D721Med (cell line): ENCODE measurements around the gene UBA52.
A peak's percentile ranks its signal among the peaks of the same experiment; 100 is the strongest.

ENCODE experiments used
- DNase-seq: peaks from one replicate; pipeline ENCODE4 v3.0.0; 2011; ENCODE audit warnings: low spot score; ENCODE audit not compliant: insufficient read length
- FAIRE-seq: peaks from 2 replicates; lab custom pipeline; 2011; peaks lifted over from hg19 to GRCh38; lab: Jason Lieb, UNC
- CTCF ChIP-seq: IDR thresholded peaks from 2 replicates; pipeline ENCODE4 v1.5.1; 2012; ENCODE audit warnings: mild to moderate bottlenecking, control low read depth; ENCODE audit not compliant: insufficient read depth; ENCODE audit errors: missing control alignments

Gene UBA52

DNA sequence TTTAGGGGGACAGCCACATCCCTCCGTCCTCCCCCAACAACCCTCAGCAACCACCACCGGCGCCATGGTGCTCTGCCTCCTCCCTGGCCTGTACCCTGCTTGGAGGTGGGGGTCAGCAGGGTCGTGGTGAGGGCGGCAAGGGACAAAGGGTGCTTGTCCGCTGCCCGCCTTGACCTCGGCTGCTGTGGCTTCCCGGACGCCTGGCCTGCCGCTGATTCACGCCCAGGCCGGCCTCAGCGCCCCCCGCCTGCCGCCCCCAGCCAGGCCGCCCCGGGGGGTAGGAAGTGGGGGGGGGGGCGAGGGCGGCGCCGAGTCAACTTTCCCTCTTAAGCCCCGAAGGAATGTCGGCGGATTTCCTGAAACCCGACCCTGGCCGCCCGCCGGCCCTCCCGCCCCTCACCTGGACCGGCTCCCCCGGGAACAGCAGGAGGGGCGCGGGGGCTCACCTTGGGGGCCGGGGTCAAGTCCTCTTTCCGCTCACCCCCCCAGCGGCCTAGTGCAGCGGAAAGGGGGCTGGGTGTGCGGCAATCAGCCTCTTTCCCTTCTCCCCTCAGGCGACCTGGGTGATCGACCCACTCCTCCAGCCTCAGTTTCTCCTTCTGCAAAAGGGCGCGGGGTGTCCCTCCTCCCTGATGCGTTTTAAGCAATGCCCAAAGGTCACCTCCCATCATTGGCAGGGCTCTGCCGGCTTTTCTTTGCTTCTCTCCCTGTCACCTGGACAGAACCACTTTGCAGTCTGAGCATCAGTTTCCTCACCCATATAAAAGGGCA, 39.1 kb downstream of the UBA52 start:
- DNase-seq (no peak), FAIRE-seq (no peak)
- no peak for TF ChIP-seq CTCF

GRCh38 chr19:18611327-18612050, 39.8 kb downstream of the UBA52 start:
- FAIRE-seq (no peak), DNase-seq (no peak)

DNA sequence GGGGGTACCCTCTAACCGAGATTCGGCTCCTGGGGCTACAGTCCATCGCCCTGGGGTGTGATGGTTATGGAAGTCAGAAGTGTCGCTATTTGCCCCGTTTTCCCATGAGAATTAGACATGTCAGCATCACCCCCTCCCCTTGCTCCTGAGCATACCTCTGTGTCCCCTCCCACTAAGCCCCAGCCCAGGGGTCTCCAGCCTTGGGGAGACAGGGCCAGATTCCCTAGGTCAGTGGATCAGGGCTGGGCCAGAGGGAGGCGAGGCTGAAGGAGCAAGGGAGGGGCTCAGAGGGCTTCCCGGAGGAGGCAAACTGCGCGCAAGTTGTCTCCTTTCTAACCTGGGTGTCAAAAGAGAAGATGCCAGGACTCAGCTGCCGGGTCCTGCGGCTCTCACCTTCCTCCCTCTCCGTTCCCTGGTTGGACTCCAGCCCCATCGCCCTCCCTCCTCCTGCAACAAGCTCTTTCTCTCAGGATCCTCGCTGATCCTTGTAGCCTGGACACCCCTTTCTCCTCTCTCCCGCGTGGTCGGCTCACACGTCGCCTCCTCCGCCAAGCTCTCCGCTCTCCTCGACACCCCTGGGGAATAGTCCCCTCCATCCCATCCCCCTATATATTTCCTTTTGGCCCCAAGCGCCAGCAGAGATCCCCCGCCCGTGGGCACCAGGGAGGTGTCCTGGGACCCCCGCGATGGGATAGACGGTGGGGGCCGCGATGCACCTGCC, 40.6 kb downstream of the UBA52 start:
- FAIRE-seq (no peak), DNase-seq (no peak)
- TF ChIP-seq CTCF = no peak

More at GRCh38 chr19:18611327-18612050, 39.8 kb downstream of the UBA52 start:
- no peak for TF ChIP-seq CTCF

DNA sequence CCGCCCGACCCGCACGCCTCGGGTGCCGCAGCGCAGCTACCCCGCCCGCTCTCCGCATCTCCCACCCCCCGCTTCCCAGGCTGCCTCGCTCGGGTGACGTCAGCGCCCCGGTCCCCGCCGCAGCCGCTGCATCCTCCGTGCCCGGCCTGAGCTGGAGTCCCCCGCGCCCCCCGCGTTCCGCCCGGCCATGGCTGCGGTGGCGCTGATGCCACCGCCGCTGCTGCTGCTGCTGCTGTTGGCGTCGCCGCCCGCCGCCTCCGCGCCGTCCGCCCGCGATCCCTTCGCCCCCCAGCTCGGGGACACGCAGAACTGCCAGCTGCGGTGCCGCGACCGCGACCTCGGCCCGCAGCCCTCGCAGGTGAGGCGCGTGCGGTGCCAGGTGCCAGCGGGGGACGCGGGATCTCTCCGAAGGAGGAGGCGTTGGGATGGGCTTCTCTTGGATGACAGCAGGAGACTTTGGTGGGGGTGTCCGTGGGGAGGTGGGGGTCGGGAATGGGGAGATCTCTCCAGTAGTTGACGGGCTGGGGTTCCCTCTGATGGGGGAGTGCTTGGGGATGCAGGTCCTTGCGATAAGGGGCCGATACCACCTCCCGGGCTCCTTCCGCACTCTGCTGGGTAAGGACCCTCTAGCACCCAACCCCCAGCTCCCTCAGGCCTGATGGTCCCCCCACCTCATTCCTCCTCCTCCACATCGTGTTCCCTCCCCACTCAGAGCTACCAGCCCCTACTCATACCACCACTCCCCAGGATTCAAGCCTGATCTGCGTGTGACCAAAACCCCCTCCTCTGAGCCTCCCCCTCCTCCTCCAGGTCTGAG, 41.3 kb downstream of the UBA52 start, which contains the start of gene TMEM59L:
Gene TMEM59L, plus strand, starts transcription at position 99 of the 817 bp plus-strand sequence. Its CDS starts 89 bp downstream, at position 188.
- no peak for FAIRE-seq
- DNase-seq = peak; percentile 89
- TF ChIP-seq CTCF = no peak

DNA sequence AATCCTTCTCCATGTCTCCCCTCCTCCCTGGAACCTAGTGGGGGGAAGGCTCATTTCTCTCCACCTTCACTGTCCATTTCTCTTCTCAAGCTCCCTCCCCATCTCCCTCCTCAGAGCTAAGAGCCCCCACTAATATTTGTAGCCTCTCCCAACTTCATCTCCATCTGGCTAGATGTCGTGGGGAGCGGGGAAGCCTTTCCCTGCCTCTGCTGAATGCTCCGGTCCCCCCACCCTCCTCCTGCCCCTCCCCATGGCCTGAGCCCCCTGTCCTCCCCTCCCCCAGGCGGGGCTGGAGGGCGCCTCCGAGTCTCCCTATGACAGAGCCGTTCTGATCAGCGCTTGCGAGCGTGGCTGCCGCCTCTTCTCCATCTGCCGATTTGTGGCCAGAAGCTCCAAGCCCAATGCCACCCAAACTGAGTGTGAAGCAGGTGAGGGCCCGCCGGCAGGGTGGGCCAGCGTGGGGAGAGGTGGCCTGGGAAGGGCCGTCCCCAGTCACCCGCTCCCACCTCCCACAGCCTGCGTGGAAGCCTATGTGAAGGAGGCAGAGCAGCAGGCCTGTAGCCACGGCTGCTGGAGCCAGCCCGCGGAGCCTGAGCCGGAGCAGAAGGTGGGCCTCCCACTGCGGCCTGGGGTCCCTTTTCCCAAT, 42.1 kb downstream of the UBA52 start:
- FAIRE-seq (no peak), DNase-seq (no peak)
- TF ChIP-seq CTCF = no peak

DNA sequence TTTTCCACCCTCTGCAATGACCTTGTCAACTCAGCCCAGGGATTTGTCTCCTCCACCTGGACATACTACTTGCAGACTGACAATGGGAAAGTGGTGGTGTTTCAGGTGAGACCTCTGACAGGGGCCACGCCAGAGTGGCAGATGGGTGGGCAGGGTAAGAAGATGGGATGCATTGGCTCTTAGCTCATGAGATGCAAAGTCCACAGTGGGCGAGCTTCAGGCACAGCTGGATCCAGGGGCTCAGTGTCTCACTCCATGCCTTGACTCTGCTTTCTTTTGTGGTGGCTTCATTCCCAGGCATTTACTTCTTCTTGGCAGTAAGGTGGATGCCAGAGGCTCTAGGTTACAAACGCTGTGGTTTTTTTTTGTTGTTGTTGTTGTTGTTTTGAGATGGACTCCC, 44.4 kb downstream of the UBA52 start:
- FAIRE-seq = no peak
- no peak for DNase-seq
- no peak for TF ChIP-seq CTCF
